B cell (primary cell): ENCODE measurements around the gene DBNDD2. TPM values are rescaled to one million over a fixed set of nuclear protein-coding genes. Genes with fewer than 3 reads are reported as not detected.

Experiments
- ATAC-seq: fragments of 200-7000 bp; cut with Tn5 transposase; one replicate; pipeline ENCODE4 v1.10.0; 2021; ENCODE audit warnings: low read depth, mild to moderate bottlenecking, moderate number of reproducible peaks, moderate library complexity
- CTCF ChIA-PET: fragments of 350-600 bp; sonication (Branson Sonifier 250); formaldehyde crosslinking; loops from one replicate; lab custom pipeline; 2021; ENCODE audit warnings: antibody characterized with exemption, inconsistent platforms; lab: Charles Lee
- POLR2A ChIA-PET: fragments of 350-600 bp; sonication (Branson Sonifier 250); formaldehyde crosslinking; loops from one replicate; lab custom pipeline; 2021; ENCODE audit warnings: antibody characterized with exemption; lab: Charles Lee
- DNase-seq: peaks from one replicate; pipeline ENCODE4 v3.0.0; 2013
- H2AFZ ChIP-seq: 2 replicates; pipeline ENCODE4 v1.6.1; 2012; ENCODE audit warnings: mild to moderate bottlenecking, low read depth, low read length; ENCODE audit not compliant: insufficient read depth, poor library complexity, severe bottlenecking
- H3K27ac ChIP-seq, 2 donors: 1 replicate in 1 of 2; 2 replicates in 1 of 2; pipeline ENCODE4 v1.5.1; 2012 to 2013; ENCODE audit warnings: low read length in 2 of 2, mild to moderate bottlenecking in 2 of 2, moderate library complexity in 1 of 2
- H3K27me3 ChIP-seq, 4 experiments: fragments of 200-600 bp in 1 of 4; sonication (generic) in 1 of 4; replicated peaks in 1 of 4; 1 replicate in 2 of 4; 2 replicates in 2 of 4; pipeline versions ENCODE4 v1.6.1 to v1.7.0; 2013 to 2016; ENCODE audit warnings: low read length in 3 of 4, mild to moderate bottlenecking in 2 of 4, mixed read lengths in 1 of 4, moderate library complexity in 1 of 4; ENCODE audit not compliant: insufficient read depth in 4 of 4, control insufficient read depth in 3 of 4; ENCODE audit errors: control extremely low read depth in 1 of 4
- H3K36me3 ChIP-seq, 2 experiments: replicated peaks in 1 of 2; 1 replicate in 1 of 2; 2 replicates in 1 of 2; pipeline versions ENCODE4 v1.6.1 to v1.7.1; 2013; ENCODE audit warnings: low read length in 1 of 2; ENCODE audit not compliant: insufficient read depth in 2 of 2, control insufficient read depth in 1 of 2; ENCODE audit errors: control extremely low read depth in 1 of 2, extremely low read depth in 1 of 2
- H3K4me1 ChIP-seq, 2 donors: fragments of 200-600 bp in 1 of 2; sonication (generic) in 1 of 2; 1 replicate in 1 of 2; 2 replicates in 1 of 2; pipeline versions ENCODE4 v1.5.1 to v1.6.1; 2013 to 2017; ENCODE audit warnings: low read length in 2 of 2; ENCODE audit not compliant: control insufficient read depth in 2 of 2, insufficient read depth in 2 of 2
- H3K4me2 ChIP-seq: replicated peaks from 2 replicates; pipeline ENCODE3; 2012; ENCODE audit warnings: mild to moderate bottlenecking, low read depth, low read length; ENCODE audit not compliant: poor library complexity, severe bottlenecking
- H3K4me3 ChIP-seq, 5 experiments: fragments of 200-600 bp in 1 of 5; sonication (generic) in 1 of 5; 1 replicate in 3 of 5; 2 replicates in 2 of 5; pipeline versions ENCODE4 v1.5.1 to v1.7.0; 2011 to 2016; ENCODE audit warnings: low read length in 4 of 5, mild to moderate bottlenecking in 4 of 5, low read depth in 2 of 5, control low read depth in 1 of 5, moderate library complexity in 1 of 5; ENCODE audit not compliant: insufficient read depth in 1 of 5; ENCODE audit errors: control extremely low read depth in 1 of 5, extremely low read depth in 1 of 5
- H3K79me2 ChIP-seq: fragments of 200-600 bp; sonication (generic); one replicate; pipeline ENCODE4 v1.6.0; 2016; ENCODE audit warnings: low read length; ENCODE audit not compliant: control insufficient read depth, insufficient read depth
- H3K9ac ChIP-seq: fragments of 200-600 bp; sonication (generic); 2 replicates; pipeline ENCODE4 v1.6.1; 2017; ENCODE audit warnings: mild to moderate bottlenecking, low read length, moderate library complexity
- H3K9me3 ChIP-seq, 3 donors: one replicate each; pipeline versions ENCODE4 v1.6.1 to v1.7.1; 2013; ENCODE audit warnings: low read length in 2 of 3; ENCODE audit not compliant: control insufficient read depth in 2 of 3, insufficient read depth in 1 of 3; ENCODE audit errors: control extremely low read depth in 1 of 3
- H4K20me1 ChIP-seq: 2 replicates; pipeline ENCODE4 v1.6.0; 2012; ENCODE audit warnings: mild to moderate bottlenecking, low read length; ENCODE audit not compliant: insufficient read depth, control insufficient read depth, poor library complexity, severe bottlenecking
- H3K27ac Mint-ChIP-seq: one replicate; pipeline ENCODE4 v1.8.0; 2021; ENCODE audit warnings: mixed read lengths
- H3K27me3 Mint-ChIP-seq: one replicate; pipeline ENCODE4 v1.8.0; 2021; ENCODE audit warnings: mixed read lengths
- H3K4me1 Mint-ChIP-seq: one replicate; pipeline ENCODE4 v1.8.0; 2021; ENCODE audit warnings: mixed read lengths
- H3K4me3 Mint-ChIP-seq: one replicate; pipeline ENCODE4 v1.8.0; 2021; ENCODE audit warnings: mixed read lengths
- H3K9me3 Mint-ChIP-seq: one replicate; pipeline ENCODE4 v1.8.0; 2022; ENCODE audit warnings: mixed read lengths; ENCODE audit not compliant: insufficient read depth
- CTCF ChIP-seq: fragments of 200-600 bp; IDR thresholded peaks from one replicate; pipeline ENCODE4 v1.8.0; 2022; ENCODE audit warnings: antibody characterized with exemption, mild to moderate bottlenecking
- EZH2 ChIP-seq: IDR thresholded peaks from 2 replicates; pipeline ENCODE4 v1.6.1; 2012; ENCODE audit warnings: borderline replicate concordance, low read depth, mild to moderate bottlenecking, moderate library complexity, low read length; ENCODE audit not compliant: insufficient read depth, poor library complexity, severe bottlenecking
- WGBS: methylation state at CpG from one replicate; pipeline ENCODE4 v1.1.5; 2013; ENCODE audit warnings: missing lambda C conversion rate; ENCODE audit not compliant: insufficient coverage; 5-methylcytosine and 5-hydroxymethylcytosine counted together
- intact Hi-C: fragments of 100-400 bp; cut with micrococcal nuclease; formaldehyde crosslinking; loops from one replicate; pipeline ENCODE4 v1.10.0; 2022
- polyA plus RNA-seq: library from polyadenylated mRNA; depleted of rRNA; stranded (reverse); fragments of >200 nt; gene quantifications from 2 replicates; pipeline ENCODE4 v1.2.3, GENCODE V29; 2012
- total RNA-seq, 2 donors: library from RNA; stranded (reverse); fragments of 120-200 nt in 1 of 2; gene quantifications; 1 replicate in 1 of 2; 2 replicates in 1 of 2; pipeline versions ENCODE4 v1.2.3 to v1.2.4, GENCODE V29; 2013 to 2022

DBNDD2 gene
- total and polyA plus RNA-seq, 2 donors (not counting 1 experiment from before 2014, with no cell fraction given): 3.1 to 3.6 TPM

- no peak for TF ChIP-seq EZH2
- peak; percentile 75 for TF ChIP-seq CTCF
- Histone ChIP-seq H3K27me3 (peaks cover 0 to 5% (median 0%) of the 10 kb centered on the region in 4 experiments), H3K4me3 (no peak overlapping the region), H3K79me2 (no peaks in the 10 kb centered on the region), H3K27ac (no peak overlapping the region), H3K36me3 (no peaks in the 10 kb centered on the region), H3K4me1 (peaks cover 12 to 16% of the 10 kb centered on the region in 2 donors), H3K4me2 (no peak overlapping the region), H4K20me1 (no peaks in the 10 kb centered on the region), H3K9ac (no peak overlapping the region), H2AFZ (no peak overlapping the region), H3K9me3 (no peaks in the 10 kb centered on the region)
- Mint-ChIP-seq H3K4me1 (peaks cover 17% of the 10 kb centered on the region), H3K27ac (no peak overlapping the region), H3K27me3 (peaks cover 6% of the 10 kb centered on the region), H3K4me3 (no peak overlapping the region), H3K9me3 (no peaks in the 10 kb centered on the region)
- ChIA-PET POLR2A (interaction anchor here (0.8 kb wide), 1 partner anchor 14 kb away, joined by 3 read pairs; no protein-coding TSS in a partner anchor), CTCF (interaction anchor here (1.0 to 7.8 kb wide), 18 partner anchors 9 to 321 kb away, joined by 3 to 79 read pairs (median 8); partner anchors contain the start of gene SYS1)
- ATAC-seq (peak; percentile 57), DNase-seq (peak; percentile 75)
- 93% methylated on average over 3 of the region's 5 CpGs for WGBS
- intact Hi-C loops: loop anchor here (1.0 to 10.0 kb wide), 3 partner anchors 82 to 325 kb away; no protein-coding TSS in a partner anchor
Measured at GRCh38 chr20:45450097-45450818, 42.2 kb downstream of the DBNDD2 start.

DNA sequence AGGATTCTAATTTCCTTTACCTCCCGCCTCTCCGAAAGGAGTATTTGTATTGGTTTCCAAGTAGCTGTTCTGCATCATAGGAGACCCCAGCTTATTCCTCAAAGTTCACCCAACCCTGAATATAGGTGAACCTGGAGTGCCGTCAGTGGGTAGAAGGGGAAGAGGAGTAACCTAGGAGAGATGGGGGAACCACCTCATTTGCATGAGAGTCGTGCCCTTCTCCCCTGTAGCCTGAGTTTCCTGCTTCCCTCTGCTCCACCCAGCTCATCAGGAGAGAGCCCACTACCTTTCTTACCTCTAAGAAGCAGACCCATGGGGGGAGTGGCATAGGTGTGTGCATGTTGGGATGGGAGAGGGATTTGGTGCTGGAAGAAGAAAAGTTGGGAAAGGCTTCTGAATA lies 44.1 kb downstream of the DBNDD2 start:
- Histone ChIP-seq H3K79me2 (no peaks in the 10 kb centered on the region), H3K9me3 (no peaks in the 10 kb centered on the region), H3K4me2 (peak overlapping the region; percentile 51), H3K4me3 (no peak overlapping the region), H3K27ac (no peak overlapping the region), H3K4me1 (peaks cover 12 to 16% of the 10 kb centered on the region in 2 donors), H3K36me3 (no peaks in the 10 kb centered on the region), H3K9ac (no peak overlapping the region), H3K27me3 (peaks cover 0 to 5% (median 0%) of the 10 kb centered on the region in 4 experiments), H2AFZ (no peak overlapping the region), H4K20me1 (no peaks in the 10 kb centered on the region)
- Mint-ChIP-seq H3K9me3 (no peaks in the 10 kb centered on the region), H3K4me3 (peak overlapping the region; percentile 44), H3K27ac (no peak overlapping the region), H3K4me1 (peaks cover 17% of the 10 kb centered on the region), H3K27me3 (peaks cover 3% of the 10 kb centered on the region)
- intact Hi-C loops: loop anchor here (10.0 kb wide), 1 partner anchor 323 kb away; no protein-coding TSS in a partner anchor
- ChIA-PET POLR2A (no interaction called here), CTCF (interaction anchor here (1.4 to 7.8 kb wide), 9 partner anchors 9 to 318 kb away, joined by 4 to 79 read pairs (median 11); partner anchors contain the start of gene SYS1)
- no CpG with 5 or more reads among the region's 4 CpGs for WGBS
- peak; percentile 53 for ATAC-seq
- no peak for TF ChIP-seq CTCF
- no peak for TF ChIP-seq EZH2
- peak; percentile 52 for DNase-seq
